GM13976 (cell line): Measurements from ENCODE around the gene DNAJB13.
"Not testable (repeated sequence)": the region's sequence is repeated elsewhere in the genome, so short reads cannot be mapped to it uniquely, and the experiment has no call there.

Experiments used
- DNase-seq: peaks from one replicate; pipeline ENCODE4 v3.0.0; 2012; ENCODE audit warnings: low spot score
- CTCF ChIP-seq: IDR thresholded peaks from 2 replicates; pipeline ENCODE4 v1.5.1; 2012; ENCODE audit warnings: borderline replicate concordance, mild to moderate bottlenecking; ENCODE audit not compliant: insufficient read depth; ENCODE audit errors: extremely low read depth, missing control alignments, control extremely low read depth
- in situ Hi-C: fragments of 300-500 bp; cut with MboI; formaldehyde crosslinking; loops from one replicate; pipeline ENCODE4 v1.12.0; 2022; ENCODE audit warnings: low sequenced_read_pairs, mixed read lengths, inconsistent platforms; ENCODE audit not compliant: unreplicated experiment

DNAJB13 gene

GRCh38 chr11:73980001-73980961, 29.5 kb downstream of the DNAJB13 start:
- no peak for TF ChIP-seq CTCF
- in situ Hi-C loops = no loop called here
- DNase-seq = peak; percentile 87

DNA sequence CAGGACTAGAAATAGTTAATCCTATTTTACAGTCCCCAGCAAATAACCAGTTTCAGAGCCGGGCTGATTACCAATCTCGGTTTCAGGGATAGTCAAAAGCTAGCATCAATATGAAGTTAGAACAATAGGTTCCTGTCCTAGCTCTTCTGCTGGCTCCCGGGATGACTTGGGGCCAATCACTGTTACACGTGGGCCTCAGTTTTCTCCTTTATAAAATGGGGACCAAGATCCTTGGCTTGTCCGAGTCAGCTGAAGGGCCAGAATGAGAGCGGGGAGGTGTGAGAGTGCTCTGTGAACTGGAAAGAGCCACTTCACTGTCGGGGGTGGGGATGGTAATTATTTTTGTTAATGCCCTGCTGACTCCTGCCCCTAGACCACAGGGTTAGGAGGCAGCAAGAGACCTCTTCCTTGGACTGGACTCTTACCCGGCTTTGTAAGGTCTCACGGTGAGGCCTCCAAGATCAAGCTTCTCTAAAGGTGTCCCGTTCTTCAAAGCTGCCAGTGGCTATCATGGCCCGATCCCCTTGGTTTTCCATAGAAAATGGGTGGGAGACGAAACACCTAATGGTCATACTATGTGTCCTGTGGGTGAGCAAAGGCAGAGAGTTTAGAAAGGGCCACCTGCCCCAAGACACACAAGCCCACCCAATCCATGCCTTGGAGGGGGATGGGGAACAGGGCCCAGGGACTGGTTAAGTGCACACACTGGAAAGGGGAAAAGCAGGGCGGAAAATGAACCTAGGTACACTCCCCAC, 30.4 kb downstream of the DNAJB13 start:
- no peak for TF ChIP-seq CTCF
- no peak for DNase-seq
- in situ Hi-C loops = no loop called here

DNA sequence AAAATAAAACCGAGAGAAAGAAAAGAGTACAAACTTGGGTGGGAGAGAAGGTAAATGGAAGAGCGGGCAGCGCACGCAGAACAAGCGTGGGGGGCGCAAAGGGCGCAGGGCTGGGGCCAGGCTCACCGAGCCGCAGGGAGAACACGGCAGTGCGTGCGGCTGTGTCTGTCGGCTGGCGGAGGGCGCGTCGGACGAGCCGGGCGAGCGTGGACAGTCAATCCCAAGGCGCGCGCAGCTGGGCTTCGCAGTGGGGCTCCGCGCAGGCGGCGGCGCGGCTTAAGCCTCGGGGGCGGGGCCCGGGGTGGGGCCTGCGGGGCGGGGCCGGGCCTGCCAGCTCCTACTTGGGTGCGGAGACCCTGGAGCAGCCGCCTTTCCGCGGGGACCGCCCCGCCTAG, 31.8 kb downstream of the DNAJB13 start, which contains the start of gene UCP2:
TSS of gene UCP2 (minus strand) at position 249 of the 395 bp plus-strand sequence. CDS start 4,465 bp downstream, outside the sequence.
- DNase-seq = peak; percentile 88
- in situ Hi-C loops = no loop called here
- TF ChIP-seq CTCF = no peak

DNA sequence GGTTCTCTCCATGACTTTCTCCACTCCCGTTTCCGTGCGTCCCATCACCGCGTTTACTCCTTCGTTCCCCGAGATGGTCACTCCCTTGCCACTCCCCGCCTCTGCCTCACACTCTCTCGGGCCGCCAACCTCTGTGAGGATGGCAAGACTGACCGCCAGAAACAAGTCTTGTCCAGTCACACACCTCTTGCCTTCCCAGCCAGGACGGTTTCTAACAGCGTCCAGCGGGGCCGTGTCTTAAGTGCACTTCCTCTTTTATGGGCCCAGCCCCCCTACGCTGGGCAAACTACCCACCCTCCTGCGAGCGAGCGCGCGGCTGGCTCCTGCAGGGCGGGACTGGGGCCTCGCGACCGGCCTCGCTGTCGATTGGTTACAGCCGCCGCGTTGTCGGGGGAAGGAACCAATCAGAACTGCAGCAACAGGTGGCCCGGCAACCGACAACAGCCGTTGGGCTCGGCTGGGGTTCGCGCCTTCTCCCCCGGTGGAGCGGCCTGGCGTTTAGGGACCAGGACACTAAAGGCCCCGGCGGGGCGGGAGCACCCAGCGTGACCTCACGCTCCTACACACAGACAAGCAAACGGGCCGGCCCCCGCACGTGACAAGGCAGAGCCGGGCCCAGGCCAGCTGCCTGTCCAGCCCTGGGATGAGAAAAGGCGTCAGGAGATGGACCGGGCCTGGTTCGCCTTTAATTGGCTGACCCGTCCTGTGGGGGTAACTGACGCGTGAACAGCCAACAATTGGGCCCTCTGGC, 32.3 kb downstream of the DNAJB13 start:
- TF ChIP-seq CTCF = no peak
- in situ Hi-C loops = no loop called here
- DNase-seq = peak; percentile 97

DNA sequence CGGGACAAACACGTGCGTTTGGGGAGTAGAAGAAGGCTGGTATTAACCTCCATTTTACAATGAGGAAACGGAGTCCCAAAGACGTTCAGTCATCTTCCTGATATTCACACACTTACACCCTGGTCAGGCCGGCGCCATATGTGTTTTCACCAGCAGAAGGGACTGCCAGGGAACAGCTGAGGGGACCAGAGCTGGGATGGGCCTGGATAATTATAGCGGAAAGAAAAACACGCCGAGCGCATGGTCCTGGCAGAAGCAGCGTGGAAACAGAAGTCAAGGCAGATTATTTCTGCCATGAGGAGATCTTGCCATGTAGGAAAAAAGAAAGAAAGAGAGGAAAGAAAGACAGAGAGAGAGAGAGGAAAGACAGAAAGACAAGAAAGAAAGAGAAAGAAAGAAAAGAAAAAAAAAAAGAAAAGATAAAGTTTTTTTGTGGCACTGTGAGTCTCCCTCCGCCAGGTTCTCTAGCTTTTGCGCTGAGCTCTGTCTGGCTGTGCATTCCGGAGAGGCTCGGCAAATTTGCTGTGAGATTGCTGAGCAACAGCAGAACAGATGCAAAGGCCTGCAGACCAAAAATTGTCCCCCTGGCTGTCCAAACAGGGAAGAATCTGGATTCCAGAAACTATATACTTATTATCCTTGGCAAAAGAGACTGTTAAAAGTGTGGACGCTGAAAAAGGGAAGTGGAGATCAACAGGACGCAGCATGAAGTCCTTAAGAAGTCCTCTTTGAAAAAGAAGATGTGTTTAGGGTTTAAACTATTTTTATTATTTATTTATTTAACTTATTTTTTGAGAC, 33.1 kb downstream of the DNAJB13 start:
- in situ Hi-C loops = no loop called here
- no peak for TF ChIP-seq CTCF
- no peak for DNase-seq

DNA sequence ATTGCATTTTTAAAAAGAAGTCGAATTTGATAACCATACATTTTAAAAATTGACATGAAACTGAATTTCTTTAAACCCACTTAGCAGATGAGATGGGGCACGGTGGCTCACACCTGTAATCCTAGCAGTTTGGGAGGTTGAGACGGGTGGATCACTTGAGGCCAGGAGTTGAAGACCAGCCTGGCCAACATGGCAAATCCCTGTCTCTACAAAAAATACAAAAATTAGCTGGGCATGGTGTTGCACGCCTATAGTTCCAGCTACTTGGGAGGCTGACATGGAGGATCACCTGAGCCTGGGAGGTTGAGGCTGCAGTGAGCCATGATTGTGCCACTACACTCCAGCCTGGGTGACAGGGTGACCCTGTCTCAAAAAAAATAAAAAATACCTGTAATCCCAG, 34.8 kb downstream of the DNAJB13 start:
- DNase-seq, in situ Hi-C loops: not testable (repeated sequence)
